ENCODE results near the gene CALR3. TPM values are rescaled to one million over a fixed set of nuclear protein-coding genes. Genes with fewer than 3 reads are reported as not detected.
"Not testable (repeated sequence)": the region's sequence is repeated elsewhere in the genome, so short reads cannot be mapped to it uniquely, and the experiment has no call there.

CALR3 gene
- total and polyA plus RNA-seq, 2 of the 13 experiments (the other 11 are each of a cell fraction or from before 2014, with no cell fraction given), result not detected

GRCh38 chr19:16448872-16449271 is 47.1 kb downstream of the CALR3 start:
- FAIRE-seq; ATAC-seq; H3K4me3 ChIP-seq (replicated peaks in 1 of 3; ENCODE audit: insufficient read depth in 1 of 3, low read depth in 2 of 3, low read length in 3 of 3); H3K27me3 ChIP-seq (ENCODE audit: control insufficient read depth in 1 of 2, insufficient read depth in 2 of 2, low read length in 2 of 2); H3K9ac ChIP-seq (ENCODE audit: insufficient read depth, low read depth, low read length); H2AFZ ChIP-seq (ENCODE audit: low read length); in situ Hi-C loops (cut with HindIII; ENCODE audit: extremely low pct_ligation_motif_present, low pct_unique_long_range_greater_than_20kb); H3K27ac ChIP-seq (ENCODE audit: extremely low read length, insufficient read depth, low read length); BruUV-seq (replicated peaks); H4K20me1 ChIP-seq (ENCODE audit: insufficient read depth, low read length); CTCF ChIA-PET (ENCODE audit: low intra/inter-chr PET ratio, low total read pairs); DNase-seq (ENCODE audit: low spot score); H3K36me3 ChIP-seq (replicated peaks in 1 of 2; ENCODE audit: control insufficient read depth in 1 of 2, insufficient read depth in 2 of 2, low read length in 2 of 2); POLR2A ChIA-PET; H3K9me3 ChIP-seq (ENCODE audit: low read length); H3K4me2 ChIP-seq (ENCODE audit: low read depth, low read length): not testable (repeated sequence)
- Histone ChIP-seq H3K79me2 (ENCODE audit: insufficient read depth, low read length) (peaks cover 83% of the 10 kb centered on the region), H3K4me1 (ENCODE audit: insufficient read depth, low read length) (peaks cover 43% of the 10 kb centered on the region)
- TF ChIP-seq ZNF121 (CRISPR knock-in tag; IDR thresholded peaks at IDR 0.05), result peak; percentile 80
- WGBS (ENCODE audit: low lambda C conversion rate), result 95% methylated on average over 3 of the region's 3 CpGs
- intact Hi-C loops (cut with micrococcal nuclease; ENCODE audit: unreplicated experiment), result loop anchor here (10.0 kb wide), 1 partner anchor 46 kb away; the partner anchor contains the start of genes C19orf44 and CALR3

GRCh38 chr19:16446724-16447368 is 49.1 kb downstream of the CALR3 start:
- Histone ChIP-seq H3K4me3 (replicated peaks in 1 of 3; ENCODE audit: insufficient read depth in 1 of 3, low read depth in 2 of 3, low read length in 3 of 3) (no peak overlapping the region), H4K20me1 (ENCODE audit: insufficient read depth, low read length) (peaks cover 10% of the 10 kb centered on the region; the same call in 1 of the 2 replicates), H3K36me3 (replicated peaks in 1 of 2; ENCODE audit: control insufficient read depth in 1 of 2, insufficient read depth in 2 of 2, low read length in 2 of 2) (peaks cover 0 to 9% of the 10 kb centered on the region in 2 experiments; a peak in 3 of 5 replicates), H3K4me1 (ENCODE audit: insufficient read depth, low read length) (peaks cover 44% of the 10 kb centered on the region), H3K4me2 (ENCODE audit: low read depth, low read length) (peak overlapping the region; percentile 30), H3K9ac (ENCODE audit: insufficient read depth, low read depth, low read length) (peak overlapping the region; percentile 3; the same call in 1 of the 2 replicates), H3K27me3 (ENCODE audit: control insufficient read depth in 1 of 2, insufficient read depth in 2 of 2, low read length in 2 of 2) (no peaks in the 10 kb centered on the region), H3K79me2 (ENCODE audit: insufficient read depth, low read length) (peaks cover 87% of the 10 kb centered on the region), H3K9me3 (ENCODE audit: low read length) (no peaks in the 10 kb centered on the region), H3K27ac (ENCODE audit: extremely low read length, insufficient read depth, low read length) (peak overlapping the region; percentile 45), H2AFZ (ENCODE audit: low read length) (no peak overlapping the region)
- FAIRE-seq (peak; percentile 78), DNase-seq (ENCODE audit: low spot score) (peak; percentile 80), ATAC-seq (peak; percentile 98)
- WGBS (ENCODE audit: low lambda C conversion rate), result 46% methylated on average over 9 of the region's 9 CpGs
- in situ Hi-C loops (cut with HindIII; ENCODE audit: extremely low pct_ligation_motif_present, low pct_unique_long_range_greater_than_20kb) (no loop called here), intact Hi-C loops (cut with micrococcal nuclease; ENCODE audit: unreplicated experiment) (loop anchor here (2.0 to 10.0 kb wide), 2 partner anchors 18 to 48 kb away; partner anchors contain the start of genes C19orf44 and CALR3)
- ChIA-PET POLR2A (interaction anchor here (1.0 to 1.8 kb wide), 3 partner anchors 11 to 70 kb away, joined by 3 to 4 read pairs (median 3); no protein-coding TSS in a partner anchor), CTCF (ENCODE audit: low intra/inter-chr PET ratio, low total read pairs) (no interaction called here)
- no TSS peak for BruUV-seq (replicated peaks)
- TF ChIP-seq ZNF20 (CRISPR knock-in tag; IDR thresholded peaks at IDR 0.05), result no peak
- TF ChIP-seq, protein P1, sequence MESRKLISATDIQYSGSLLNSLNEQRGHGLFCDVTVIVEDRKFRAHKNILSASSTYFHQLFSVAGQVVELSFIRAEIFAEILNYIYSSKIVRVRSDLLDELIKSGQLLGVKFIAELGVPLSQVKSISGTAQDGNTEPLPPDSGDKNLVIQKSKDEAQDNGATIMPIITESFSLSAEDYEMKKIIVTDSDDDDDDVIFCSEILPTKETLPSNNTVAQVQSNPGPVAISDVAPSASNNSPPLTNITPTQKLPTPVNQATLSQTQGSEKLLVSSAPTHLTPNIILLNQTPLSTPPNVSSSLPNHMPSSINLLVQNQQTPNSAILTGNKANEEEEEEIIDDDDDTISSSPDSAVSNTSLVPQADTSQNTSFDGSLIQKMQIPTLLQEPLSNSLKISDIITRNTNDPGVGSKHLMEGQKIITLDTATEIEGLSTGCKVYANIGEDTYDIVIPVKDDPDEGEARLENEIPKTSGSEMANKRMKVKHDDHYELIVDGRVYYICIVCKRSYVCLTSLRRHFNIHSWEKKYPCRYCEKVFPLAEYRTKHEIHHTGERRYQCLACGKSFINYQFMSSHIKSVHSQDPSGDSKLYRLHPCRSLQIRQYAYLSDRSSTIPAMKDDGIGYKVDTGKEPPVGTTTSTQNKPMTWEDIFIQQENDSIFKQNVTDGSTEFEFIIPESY (CRISPR knock-in tag; IDR thresholded peaks at IDR 0.05), result no peak
- no peak for TF ChIP-seq TAF15 (IDR thresholded peaks at IDR 0.05; ENCODE audit: low read depth, low read length, poor library complexity, severe bottlenecking)
- TF ChIP-seq, protein P2, sequence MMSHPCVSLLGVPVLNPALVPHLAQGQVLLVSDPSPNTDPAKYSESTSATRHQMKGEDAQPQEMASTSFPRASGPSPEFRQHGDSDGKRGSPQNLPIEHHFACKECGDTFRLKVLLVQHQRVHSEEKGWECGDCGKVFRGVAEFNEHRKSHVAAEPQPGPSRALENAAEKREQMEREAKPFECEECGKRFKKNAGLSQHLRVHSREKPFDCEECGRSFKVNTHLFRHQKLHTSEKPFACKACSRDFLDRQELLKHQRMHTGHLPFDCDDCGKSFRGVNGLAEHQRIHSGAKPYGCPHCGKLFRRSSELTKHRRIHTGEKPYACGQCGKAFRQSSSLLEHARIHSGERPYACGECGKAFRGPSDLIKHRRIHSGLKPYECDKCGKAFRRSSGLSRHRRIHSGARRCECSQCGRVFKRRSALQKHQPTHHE (CRISPR knock-in tag; IDR thresholded peaks at IDR 0.05; ENCODE audit: borderline replicate concordance), result no peak
- TF ChIP-seq NBN (conservative IDR thresholded peaks at IDR 0.05), result no peak
- TF ChIP-seq, protein P3, sequence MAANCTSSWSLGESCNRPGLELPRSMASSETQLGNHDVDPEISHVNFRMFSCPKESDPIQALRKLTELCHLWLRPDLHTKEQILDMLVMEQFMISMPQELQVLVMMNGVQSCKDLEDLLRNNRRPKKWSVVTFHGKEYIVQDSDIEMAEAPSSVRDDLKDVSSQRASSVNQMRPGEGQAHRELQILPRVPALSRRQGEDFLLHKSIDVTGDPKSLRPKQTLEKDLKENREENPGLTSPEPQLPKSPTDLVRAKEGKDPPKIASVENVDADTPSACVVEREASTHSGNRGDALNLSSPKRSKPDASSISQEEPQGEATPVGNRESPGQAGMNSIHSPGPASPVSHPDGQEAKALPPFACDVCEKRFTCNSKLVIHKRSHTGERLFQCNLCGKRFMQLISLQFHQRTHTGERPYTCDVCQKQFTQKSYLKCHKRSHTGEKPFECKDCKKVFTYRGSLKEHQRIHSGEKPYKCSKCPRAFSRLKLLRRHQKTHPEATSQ (CRISPR knock-in tag; IDR thresholded peaks at IDR 0.05; ENCODE audit: borderline replicate concordance), result no peak
- TF ChIP-seq ZNF274 (CRISPR knock-in tag; IDR thresholded peaks at IDR 0.05), result peak; percentile 31; the same call in 1 of the 2 replicates
- no peak for TF ChIP-seq REXO4 (CRISPR knock-in tag; IDR thresholded peaks at IDR 0.05; ENCODE audit: borderline replicate concordance)
- TF ChIP-seq ELF4 (CRISPR knock-in tag; IDR thresholded peaks at IDR 0.05; ENCODE audit: borderline replicate concordance), result no peak
- no peak for TF ChIP-seq FOXK2 (IDR thresholded peaks at IDR 0.05)
- TF ChIP-seq ZFP37 (CRISPR knock-in tag; IDR thresholded peaks at IDR 0.05; ENCODE audit: borderline replicate concordance), result no peak
- no peak for TF ChIP-seq ZNF282 (IDR thresholded peaks at IDR 0.05; ENCODE audit: partially characterized antibody)
